K562 (cell line): ENCODE results near the gene MMS19. TPM values are rescaled to one million over a fixed set of nuclear protein-coding genes. Genes with fewer than 3 reads are reported as not detected.

Experiments used
- GTF2A2 ChIP-seq: IDR thresholded peaks from 2 replicates; pipeline ENCODE4 v1.6.1; 2016; ENCODE audit warnings: mild to moderate bottlenecking, missing genetic modification characterization, missing compliant biosample characterization
- HNRNPUL1 ChIP-seq: fragments of 200-400 bp; formaldehyde crosslinking; IDR thresholded peaks from 2 replicates; pipeline ENCODE4 v1.6.1; 2017; ENCODE audit warnings: low read length
- NONO ChIP-seq, 2 experiments: fragments of 200-400 bp in 1 of 2; fragments of 450-650 bp in 1 of 2; formaldehyde crosslinking in 1 of 2; IDR thresholded peaks; 2 replicates each; pipeline ENCODE4 v1.6.1; 2017; ENCODE audit warnings: low read depth in 2 of 2, mild to moderate bottlenecking in 2 of 2, moderate library complexity in 2 of 2, low read length in 1 of 2
- PTBP1 ChIP-seq: fragments of 200-400 bp; formaldehyde crosslinking; IDR thresholded peaks from 2 replicates; pipeline ENCODE4 v1.6.1; 2017; ENCODE audit warnings: low read depth, low read length
- SIX5 ChIP-seq, 2 experiments: IDR thresholded peaks; 2 replicates each; pipeline ENCODE4 v1.6.1; 2011; ENCODE audit warnings: low read length in 2 of 2, borderline replicate concordance in 1 of 2, low read depth in 1 of 2, mild to moderate bottlenecking in 1 of 2, moderate library complexity in 1 of 2; ENCODE audit not compliant: insufficient read depth in 1 of 2
- SMAD3 ChIP-seq: fragments of 450-650 bp; formaldehyde crosslinking; conservative IDR thresholded peaks from 2 replicates; pipeline ENCODE4 v1.4.0; 2020; ENCODE audit warnings: mild to moderate bottlenecking
- TEAD1 ChIP-seq, 2 experiments: fragments of 450-650 bp in 1 of 2; sonication (generic) in 1 of 2; formaldehyde crosslinking; IDR thresholded peaks; 2 replicates each; pipeline versions ENCODE4 v1.4.0 to v1.8.0; 2020 to 2022; ENCODE audit warnings: mild to moderate bottlenecking in 2 of 2, missing genetic modification reagents in 1 of 2
- ZBTB17 ChIP-seq: fragments of 450-650 bp; formaldehyde crosslinking; IDR thresholded peaks from 2 replicates; pipeline ENCODE4 v1.4.0; 2020; ENCODE audit warnings: mild to moderate bottlenecking
- ZNF212 ChIP-seq: fragments of 450-650 bp; formaldehyde crosslinking; IDR thresholded peaks from 2 replicates; pipeline ENCODE4 v1.4.0; 2020; ENCODE audit warnings: mild to moderate bottlenecking
- ZNF316 ChIP-seq: fragments of 450-650 bp; IDR thresholded peaks from 2 replicates; pipeline ENCODE4 v1.6.1; 2016
- ZNF444 ChIP-seq: fragments of 250-450 bp; sonication (Bioruptor Pico); IDR thresholded peaks from 2 replicates; pipeline ENCODE4 v1.4.0; 2020; ENCODE audit warnings: mild to moderate bottlenecking, moderate library complexity
- polyA plus RNA-seq, 8 experiments: library from polyadenylated mRNA; depleted of rRNA in 4 of 8; stranded (reverse) in 5 of 8; unstranded in 3 of 8; fragments of >200 nt; fragmentation: Nextera tagmentation in 2 of 8; fragmentation: Illumina TruSeq in 1 of 8; extraction: Ambion mirVana in 2 of 8; extraction: Trizol in 1 of 8; gene quantifications; 2 replicates each; pipeline versions ENCODE4 v1.2.1 to v1.2.3, GENCODE V29; 2011 to 2014; ENCODE audit warnings: inconsistent platforms in 1 of 8, missing spikeins in 1 of 8
- total RNA-seq, 7 experiments: library from RNA; depleted of rRNA in 6 of 7; stranded (reverse); fragments of >200 nt in 6 of 7; fragmentation: Illumina TruSeq in 2 of 7; extraction: Trizol in 2 of 7; gene quantifications; 2 replicates each; pipeline versions ENCODE4 v1.2.1 to v1.2.3, GENCODE V29; 2011 to 2021; ENCODE audit warnings: low replicate concordance in 1 of 7
- TF ChIP-seq, protein P1 (sequence below), 2 experiments: fragments of 450-650 bp; IDR thresholded peaks; 2 replicates each; pipeline ENCODE4 v1.6.1; 2016
- TF ChIP-seq, protein P2 (sequence below): fragments of 200-600 bp; sonication (generic); IDR thresholded peaks from one replicate; pipeline ENCODE4 v1.6.1; 2012; ENCODE audit warnings: mild to moderate bottlenecking, low read depth, low read length, inconsistent platforms

Gene MMS19
- total and polyA plus RNA-seq, 9 of the 15 experiments (the other 6 are each of a cell fraction or from before 2014, with no cell fraction given) = 40.1 to 110 (median 62.9) TPM

DNA sequence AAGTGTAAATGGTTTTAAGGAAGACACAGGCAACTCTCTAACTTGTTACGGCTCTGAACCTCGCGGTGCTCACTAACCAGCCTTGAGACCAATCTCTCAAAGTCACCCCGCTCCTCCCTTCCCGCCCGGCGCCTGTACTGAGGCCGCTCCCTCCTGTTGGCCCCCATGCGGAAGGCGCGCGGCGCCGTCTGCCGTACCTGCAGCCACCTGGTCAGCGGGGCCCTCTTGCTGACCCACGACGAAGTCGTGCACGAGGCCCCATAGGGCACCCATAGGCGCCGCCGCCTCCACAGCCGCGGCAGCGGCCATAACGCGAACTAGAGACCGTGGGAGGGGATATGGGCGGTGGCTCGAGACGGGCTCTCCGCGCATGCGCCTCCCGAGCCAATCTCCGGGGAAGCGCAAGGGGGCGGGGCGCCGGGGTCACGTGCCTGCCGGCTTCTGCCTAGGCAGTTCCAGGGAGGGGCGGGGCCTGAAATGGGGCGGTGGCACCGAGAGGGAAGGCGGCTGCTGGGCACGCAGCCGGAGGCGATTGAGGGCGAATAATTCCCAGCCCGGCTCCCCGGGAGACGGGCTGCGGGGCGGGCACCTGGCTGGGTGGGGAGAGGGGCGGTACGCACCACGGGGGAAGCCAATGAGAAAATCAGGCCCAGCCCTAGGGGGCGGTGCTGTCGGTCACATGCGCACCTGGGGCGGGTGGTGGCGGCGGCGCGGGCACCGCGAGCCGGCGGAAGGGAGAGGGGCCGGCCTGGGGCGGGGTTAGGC, at the start of gene MMS19 (continued):
- TF ChIP-seq TEAD1 (CRISPR knock-in tag; IDR thresholded peaks at IDR 0.05) (no peak), ZNF316 (no peak), GTF2A2 (tag) (no peak), SIX5 (IDR thresholded peaks at IDR 0.05; ENCODE audit: borderline replicate concordance in 1 of 2, insufficient read depth in 1 of 2, low read depth in 1 of 2, low read length in 2 of 2) (no peak), HNRNPUL1 (no peak), ZBTB17 (peak; percentile 61; the same call in 1 of the 2 replicates), SMAD3 (CRISPR knock-in tag) (no peak), NONO (IDR thresholded peaks at IDR 0.05; ENCODE audit: low read depth in 2 of 2, low read length in 1 of 2) (no peak), PTBP1 (no peak), ZNF444 (CRISPR knock-in tag) (no peak), ZNF212 (CRISPR knock-in tag) (no peak)
- TF ChIP-seq, protein P1, sequence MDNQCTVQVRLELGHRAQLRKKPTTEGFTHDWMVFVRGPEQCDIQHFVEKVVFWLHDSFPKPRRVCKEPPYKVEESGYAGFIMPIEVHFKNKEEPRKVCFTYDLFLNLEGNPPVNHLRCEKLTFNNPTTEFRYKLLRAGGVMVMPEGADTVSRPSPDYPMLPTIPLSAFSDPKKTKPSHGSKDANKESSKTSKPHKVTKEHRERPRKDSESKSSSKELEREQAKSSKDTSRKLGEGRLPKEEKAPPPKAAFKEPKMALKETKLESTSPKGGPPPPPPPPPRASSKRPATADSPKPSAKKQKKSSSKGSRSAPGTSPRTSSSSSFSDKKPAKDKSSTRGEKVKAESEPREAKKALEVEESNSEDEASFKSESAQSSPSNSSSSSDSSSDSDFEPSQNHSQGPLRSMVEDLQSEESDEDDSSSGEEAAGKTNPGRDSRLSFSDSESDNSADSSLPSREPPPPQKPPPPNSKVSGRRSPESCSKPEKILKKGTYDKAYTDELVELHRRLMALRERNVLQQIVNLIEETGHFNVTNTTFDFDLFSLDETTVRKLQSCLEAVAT (IDR thresholded peaks at IDR 0.05) = 0 out of 4 replicates have a peak, but pooled peaks of 1 of the 2 experiments have one; percentile 14
- TF ChIP-seq, protein P2, sequence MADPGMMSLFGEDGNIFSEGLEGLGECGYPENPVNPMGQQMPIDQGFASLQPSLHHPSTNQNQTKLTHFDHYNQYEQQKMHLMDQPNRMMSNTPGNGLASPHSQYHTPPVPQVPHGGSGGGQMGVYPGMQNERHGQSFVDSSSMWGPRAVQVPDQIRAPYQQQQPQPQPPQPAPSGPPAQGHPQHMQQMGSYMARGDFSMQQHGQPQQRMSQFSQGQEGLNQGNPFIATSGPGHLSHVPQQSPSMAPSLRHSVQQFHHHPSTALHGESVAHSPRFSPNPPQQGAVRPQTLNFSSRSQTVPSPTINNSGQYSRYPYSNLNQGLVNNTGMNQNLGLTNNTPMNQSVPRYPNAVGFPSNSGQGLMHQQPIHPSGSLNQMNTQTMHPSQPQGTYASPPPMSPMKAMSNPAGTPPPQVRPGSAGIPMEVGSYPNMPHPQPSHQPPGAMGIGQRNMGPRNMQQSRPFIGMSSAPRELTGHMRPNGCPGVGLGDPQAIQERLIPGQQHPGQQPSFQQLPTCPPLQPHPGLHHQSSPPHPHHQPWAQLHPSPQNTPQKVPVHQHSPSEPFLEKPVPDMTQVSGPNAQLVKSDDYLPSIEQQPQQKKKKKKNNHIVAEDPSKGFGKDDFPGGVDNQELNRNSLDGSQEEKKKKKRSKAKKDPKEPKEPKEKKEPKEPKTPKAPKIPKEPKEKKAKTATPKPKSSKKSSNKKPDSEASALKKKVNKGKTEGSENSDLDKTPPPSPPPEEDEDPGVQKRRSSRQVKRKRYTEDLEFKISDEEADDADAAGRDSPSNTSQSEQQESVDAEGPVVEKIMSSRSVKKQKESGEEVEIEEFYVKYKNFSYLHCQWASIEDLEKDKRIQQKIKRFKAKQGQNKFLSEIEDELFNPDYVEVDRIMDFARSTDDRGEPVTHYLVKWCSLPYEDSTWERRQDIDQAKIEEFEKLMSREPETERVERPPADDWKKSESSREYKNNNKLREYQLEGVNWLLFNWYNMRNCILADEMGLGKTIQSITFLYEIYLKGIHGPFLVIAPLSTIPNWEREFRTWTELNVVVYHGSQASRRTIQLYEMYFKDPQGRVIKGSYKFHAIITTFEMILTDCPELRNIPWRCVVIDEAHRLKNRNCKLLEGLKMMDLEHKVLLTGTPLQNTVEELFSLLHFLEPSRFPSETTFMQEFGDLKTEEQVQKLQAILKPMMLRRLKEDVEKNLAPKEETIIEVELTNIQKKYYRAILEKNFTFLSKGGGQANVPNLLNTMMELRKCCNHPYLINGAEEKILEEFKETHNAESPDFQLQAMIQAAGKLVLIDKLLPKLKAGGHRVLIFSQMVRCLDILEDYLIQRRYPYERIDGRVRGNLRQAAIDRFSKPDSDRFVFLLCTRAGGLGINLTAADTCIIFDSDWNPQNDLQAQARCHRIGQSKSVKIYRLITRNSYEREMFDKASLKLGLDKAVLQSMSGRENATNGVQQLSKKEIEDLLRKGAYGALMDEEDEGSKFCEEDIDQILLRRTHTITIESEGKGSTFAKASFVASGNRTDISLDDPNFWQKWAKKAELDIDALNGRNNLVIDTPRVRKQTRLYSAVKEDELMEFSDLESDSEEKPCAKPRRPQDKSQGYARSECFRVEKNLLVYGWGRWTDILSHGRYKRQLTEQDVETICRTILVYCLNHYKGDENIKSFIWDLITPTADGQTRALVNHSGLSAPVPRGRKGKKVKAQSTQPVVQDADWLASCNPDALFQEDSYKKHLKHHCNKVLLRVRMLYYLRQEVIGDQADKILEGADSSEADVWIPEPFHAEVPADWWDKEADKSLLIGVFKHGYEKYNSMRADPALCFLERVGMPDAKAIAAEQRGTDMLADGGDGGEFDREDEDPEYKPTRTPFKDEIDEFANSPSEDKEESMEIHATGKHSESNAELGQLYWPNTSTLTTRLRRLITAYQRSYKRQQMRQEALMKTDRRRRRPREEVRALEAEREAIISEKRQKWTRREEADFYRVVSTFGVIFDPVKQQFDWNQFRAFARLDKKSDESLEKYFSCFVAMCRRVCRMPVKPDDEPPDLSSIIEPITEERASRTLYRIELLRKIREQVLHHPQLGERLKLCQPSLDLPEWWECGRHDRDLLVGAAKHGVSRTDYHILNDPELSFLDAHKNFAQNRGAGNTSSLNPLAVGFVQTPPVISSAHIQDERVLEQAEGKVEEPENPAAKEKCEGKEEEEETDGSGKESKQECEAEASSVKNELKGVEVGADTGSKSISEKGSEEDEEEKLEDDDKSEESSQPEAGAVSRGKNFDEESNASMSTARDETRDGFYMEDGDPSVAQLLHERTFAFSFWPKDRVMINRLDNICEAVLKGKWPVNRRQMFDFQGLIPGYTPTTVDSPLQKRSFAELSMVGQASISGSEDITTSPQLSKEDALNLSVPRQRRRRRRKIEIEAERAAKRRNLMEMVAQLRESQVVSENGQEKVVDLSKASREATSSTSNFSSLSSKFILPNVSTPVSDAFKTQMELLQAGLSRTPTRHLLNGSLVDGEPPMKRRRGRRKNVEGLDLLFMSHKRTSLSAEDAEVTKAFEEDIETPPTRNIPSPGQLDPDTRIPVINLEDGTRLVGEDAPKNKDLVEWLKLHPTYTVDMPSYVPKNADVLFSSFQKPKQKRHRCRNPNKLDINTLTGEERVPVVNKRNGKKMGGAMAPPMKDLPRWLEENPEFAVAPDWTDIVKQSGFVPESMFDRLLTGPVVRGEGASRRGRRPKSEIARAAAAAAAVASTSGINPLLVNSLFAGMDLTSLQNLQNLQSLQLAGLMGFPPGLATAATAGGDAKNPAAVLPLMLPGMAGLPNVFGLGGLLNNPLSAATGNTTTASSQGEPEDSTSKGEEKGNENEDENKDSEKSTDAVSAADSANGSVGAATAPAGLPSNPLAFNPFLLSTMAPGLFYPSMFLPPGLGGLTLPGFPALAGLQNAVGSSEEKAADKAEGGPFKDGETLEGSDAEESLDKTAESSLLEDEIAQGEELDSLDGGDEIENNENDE = no peak
